ACC112 (cell line): ENCODE data around the gene WDR91.

Experiments
- H2AFZ ChIP-seq: fragments of 200-600 bp; sonication (generic); one replicate; pipeline ENCODE4 v1.6.0; 2017; ENCODE audit warnings: antibody characterized with exemption, low read length; ENCODE audit not compliant: unreplicated experiment
- H3K27ac ChIP-seq: fragments of 200-600 bp; sonication (generic); 2 replicates; pipeline ENCODE4 v1.5.1; 2014; ENCODE audit warnings: low read depth, mild to moderate bottlenecking, antibody characterized with exemption, low read length, moderate library complexity
- H3K27me3 ChIP-seq: fragments of 200-600 bp; sonication (generic); 2 replicates; pipeline ENCODE4 v1.6.1; 2014; ENCODE audit warnings: mild to moderate bottlenecking, antibody characterized with exemption, low read length, moderate library complexity, mixed read lengths; ENCODE audit not compliant: insufficient read depth
- H3K36me3 ChIP-seq: fragments of 200-600 bp; sonication (generic); 2 replicates; pipeline ENCODE4 v1.6.1; 2016; ENCODE audit warnings: mild to moderate bottlenecking, antibody characterized with exemption, low read length, moderate library complexity, mixed read lengths; ENCODE audit not compliant: insufficient read depth
- H3K4me1 ChIP-seq: fragments of 200-600 bp; sonication (generic); one replicate; pipeline ENCODE4 v1.6.1; 2016; ENCODE audit warnings: low read length, mixed read lengths; ENCODE audit not compliant: insufficient read depth, unreplicated experiment, control insufficient read depth
- H3K4me3 ChIP-seq: fragments of 200-600 bp; sonication (generic); 2 replicates; pipeline ENCODE4 v1.5.1; 2014; ENCODE audit warnings: mild to moderate bottlenecking, low read depth, low read length
- H3K79me2 ChIP-seq: fragments of 200-600 bp; sonication (generic); one replicate; pipeline ENCODE4 v1.6.0; 2016; ENCODE audit warnings: low read length; ENCODE audit not compliant: control insufficient read depth, unreplicated experiment, insufficient read depth

Gene WDR91

GRCh38 chr7:135197906-135198655, 13.2 kb downstream of the WDR91 start:
- no peaks in the 10 kb centered on the region for H3K27me3 ChIP-seq
- no peaks in the 10 kb centered on the region for H3K79me2 ChIP-seq
- H3K4me1 ChIP-seq, result peaks cover 6% of the 10 kb centered on the region
- H3K36me3 ChIP-seq, result no peaks in the 10 kb centered on the region
- H2AFZ ChIP-seq, result no peak overlapping the region
- no peak overlapping the region for H3K27ac ChIP-seq
- H3K4me3 ChIP-seq, result no peak overlapping the region

GRCh38 chr7:135197343-135197742, 14.0 kb downstream of the WDR91 start:
- no peak overlapping the region for H2AFZ ChIP-seq
- no peaks in the 10 kb centered on the region for H3K79me2 ChIP-seq
- no peak overlapping the region for H3K4me3 ChIP-seq
- H3K27me3 ChIP-seq, result no peaks in the 10 kb centered on the region
- peaks cover 6% of the 10 kb centered on the region for H3K4me1 ChIP-seq
- no peaks in the 10 kb centered on the region for H3K36me3 ChIP-seq
- H3K27ac ChIP-seq, result no peak overlapping the region

- no peak overlapping the region for H3K4me3 ChIP-seq
- peaks cover 6% of the 10 kb centered on the region for H3K4me1 ChIP-seq
- no peaks in the 10 kb centered on the region for H3K27me3 ChIP-seq
- no peaks in the 10 kb centered on the region for H3K79me2 ChIP-seq
- no peaks in the 10 kb centered on the region for H3K36me3 ChIP-seq
- no peak overlapping the region for H3K27ac ChIP-seq
- H2AFZ ChIP-seq, result no peak overlapping the region
These were observed 15.2 kb downstream of the WDR91 start for GRCh38 chr7:135195968-135196629.

- Histone ChIP-seq H3K36me3 (no peaks in the 10 kb centered on the region), H3K4me1 (peaks cover 6% of the 10 kb centered on the region), H3K27ac (no peak overlapping the region), H3K79me2 (no peaks in the 10 kb centered on the region), H2AFZ (no peak overlapping the region), H3K27me3 (no peaks in the 10 kb centered on the region), H3K4me3 (no peak overlapping the region)
These were observed 16.2 kb downstream of the WDR91 start for GRCh38 chr7:135195156-135195555.

- Histone ChIP-seq H3K79me2 (no peaks in the 10 kb centered on the region), H3K27ac (no peak overlapping the region), H3K4me3 (no peak overlapping the region), H3K27me3 (no peaks in the 10 kb centered on the region), H3K36me3 (no peaks in the 10 kb centered on the region), H3K4me1 (peaks cover 6% of the 10 kb centered on the region), H2AFZ (no peak overlapping the region)
These were observed 16.7 kb downstream of the WDR91 start for GRCh38 chr7:135194494-135195095.

GRCh38 chr7:135193615-135194081, 17.7 kb downstream of the WDR91 start:
- no peak overlapping the region for H2AFZ ChIP-seq
- no peak overlapping the region for H3K4me3 ChIP-seq
- no peaks in the 10 kb centered on the region for H3K27me3 ChIP-seq
- H3K27ac ChIP-seq, result no peak overlapping the region
- H3K36me3 ChIP-seq, result no peaks in the 10 kb centered on the region
- no peaks in the 10 kb centered on the region for H3K79me2 ChIP-seq
- H3K4me1 ChIP-seq, result peaks cover 6% of the 10 kb centered on the region

GRCh38 chr7:135192914-135193536, 18.3 kb downstream of the WDR91 start:
- Histone ChIP-seq H2AFZ (no peak overlapping the region), H3K27ac (no peak overlapping the region), H3K4me3 (no peak overlapping the region), H3K4me1 (peaks cover 6% of the 10 kb centered on the region), H3K27me3 (no peaks in the 10 kb centered on the region), H3K36me3 (no peaks in the 10 kb centered on the region), H3K79me2 (no peaks in the 10 kb centered on the region)

- Histone ChIP-seq H3K27ac (no peak overlapping the region), H3K4me1 (peaks cover 6% of the 10 kb centered on the region), H3K79me2 (no peaks in the 10 kb centered on the region), H3K36me3 (no peaks in the 10 kb centered on the region), H3K4me3 (no peak overlapping the region), H3K27me3 (no peaks in the 10 kb centered on the region), H2AFZ (no peak overlapping the region)
These were observed 20.6 kb downstream of the WDR91 start for GRCh38 chr7:135190703-135191102.

GRCh38 chr7:135189961-135190360, 21.4 kb downstream of the WDR91 start:
- peaks cover 6% of the 10 kb centered on the region for H3K4me1 ChIP-seq
- H3K27ac ChIP-seq, result no peak overlapping the region
- H3K27me3 ChIP-seq, result no peaks in the 10 kb centered on the region

GRCh38 chr7:135189221-135189662, 22.1 kb downstream of the WDR91 start:
- Histone ChIP-seq H3K27me3 (no peaks in the 10 kb centered on the region), H2AFZ (no peak overlapping the region), H3K79me2 (no peaks in the 10 kb centered on the region), H3K4me1 (no peaks in the 10 kb centered on the region), H3K4me3 (no peak overlapping the region), H3K36me3 (peaks cover 3% of the 10 kb centered on the region; the same call in 1 of the 2 replicates), H3K27ac (no peak overlapping the region)

More at GRCh38 chr7:135189961-135190360, 21.4 kb downstream of the WDR91 start:
- H3K36me3 ChIP-seq, result peaks cover 3% of the 10 kb centered on the region; the same call in 1 of the 2 replicates
- H2AFZ ChIP-seq, result no peak overlapping the region
- no peaks in the 10 kb centered on the region for H3K79me2 ChIP-seq
- H3K4me3 ChIP-seq, result no peak overlapping the region
